ENCODE data around the gene TSPYL2.

Gene TSPYL2

DNA sequence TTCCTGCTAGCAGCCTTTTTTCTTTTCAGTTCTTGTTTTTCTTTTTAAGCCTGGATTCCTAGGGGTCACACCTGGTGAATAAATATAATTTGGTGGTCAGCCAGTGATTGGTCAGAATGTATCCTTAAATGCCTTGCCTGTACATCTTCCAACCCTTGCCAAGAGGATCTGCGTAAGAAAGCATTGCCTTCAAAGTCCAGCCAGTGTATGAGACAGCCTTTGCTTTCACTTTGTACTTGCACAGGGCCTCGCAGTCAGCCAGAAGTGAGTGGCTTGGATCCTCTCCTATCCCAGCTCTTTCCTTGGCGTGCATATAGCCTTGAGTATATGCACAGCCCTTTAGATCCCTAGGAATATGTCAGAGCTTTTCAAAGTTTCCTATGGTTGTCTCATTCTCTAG is 33.9 kb downstream of the TSPYL2 start:
- no peak overlapping the region for H3K27ac ChIP-seq
- no peak for DNase-seq (ENCODE audit: low read depth, low spot score)

GRCh38 chrX:53122013-53122412 is 39.8 kb downstream of the TSPYL2 start:
- DNase-seq (ENCODE audit: low read depth, low spot score) = no peak
- H3K27ac ChIP-seq = no peak overlapping the region

GRCh38 chrX:53125506-53125905 is 43.3 kb downstream of the TSPYL2 start:
- no peak overlapping the region for H3K27ac ChIP-seq
- no peak for DNase-seq (ENCODE audit: low read depth, low spot score)

GRCh38 chrX:53126377-53126776 is 44.2 kb downstream of the TSPYL2 start:
- no peak overlapping the region for H3K27ac ChIP-seq
- no peak for DNase-seq (ENCODE audit: low read depth, low spot score)

DNA sequence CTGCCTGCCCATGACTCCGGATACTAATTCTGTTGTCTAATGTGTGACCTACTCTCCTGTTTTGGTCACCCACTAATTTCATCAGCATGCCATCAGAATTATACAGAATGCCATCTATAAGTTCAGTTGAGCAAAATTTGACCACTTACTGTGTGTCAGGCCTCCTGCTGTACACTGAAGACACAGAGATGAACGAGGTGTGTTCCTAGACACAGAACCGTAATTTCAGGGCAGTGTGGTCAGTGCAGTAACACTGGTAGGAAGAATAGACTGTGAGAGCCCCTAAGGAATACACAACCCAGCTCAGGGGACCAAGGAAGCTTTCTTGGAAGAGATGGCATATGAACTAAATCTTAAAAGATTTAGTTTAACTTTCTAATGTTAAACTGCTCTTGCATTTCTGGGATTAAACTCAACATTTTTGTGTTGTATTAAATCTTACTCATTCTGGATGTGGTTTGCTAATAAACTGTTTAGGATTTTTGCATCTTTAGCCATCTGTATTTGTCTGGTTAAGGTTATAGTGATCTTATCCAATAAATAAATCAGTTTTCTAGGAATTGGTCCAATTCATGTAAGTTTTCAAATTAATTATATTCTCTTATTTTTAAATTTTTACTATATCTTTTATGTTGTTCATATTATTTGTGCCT is 46.1 kb downstream of the TSPYL2 start:
- H3K27ac ChIP-seq = no peak overlapping the region

DNA sequence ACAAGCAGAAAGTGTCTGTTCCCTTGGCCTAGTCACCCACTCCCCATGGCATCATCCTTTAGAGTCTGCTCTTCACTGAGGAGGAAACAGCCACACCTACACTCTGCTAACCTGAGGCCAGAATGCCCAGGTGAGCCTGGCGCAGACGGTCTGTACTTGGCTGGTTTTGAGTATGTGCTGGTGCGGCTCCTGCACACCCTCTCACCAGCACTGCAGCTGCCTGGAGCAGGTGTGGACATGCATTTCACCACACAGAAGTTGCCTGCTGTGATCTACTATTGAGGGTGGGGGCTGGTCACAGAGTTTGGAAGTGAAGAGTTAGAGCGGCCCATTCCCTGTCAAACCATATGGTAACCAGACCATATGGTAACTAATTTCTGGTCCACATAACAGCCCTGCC is 51.2 kb downstream of the TSPYL2 start:
- peak; percentile 43 for DNase-seq (ENCODE audit: low read depth, low spot score)
- peak overlapping the region; percentile 64 for H3K27ac ChIP-seq

More for the DNA sequence above, 46.1 kb downstream of the TSPYL2 start:
- no peak for DNase-seq (ENCODE audit: low read depth, low spot score)

DNA sequence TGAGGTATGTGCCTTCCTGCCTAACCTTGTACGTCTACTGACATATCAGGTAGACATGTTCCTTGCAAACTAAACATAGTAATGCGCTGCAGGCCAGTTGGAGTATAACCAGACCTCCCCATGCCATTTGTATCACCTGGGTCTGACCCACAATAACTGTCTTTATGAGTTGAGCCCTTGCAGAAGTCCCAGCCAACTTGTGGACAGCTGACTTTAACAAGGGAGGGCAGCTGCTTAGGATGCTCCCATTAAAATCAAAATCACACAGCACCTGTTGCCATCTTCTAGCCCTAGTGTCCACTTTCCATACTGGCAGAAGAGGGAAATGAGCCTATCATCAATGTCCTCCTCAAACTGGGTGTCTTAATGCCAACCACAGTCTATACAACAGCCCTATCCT is 53.4 kb downstream of the TSPYL2 start:
- DNase-seq (ENCODE audit: low read depth, low spot score) = no peak
- H3K27ac ChIP-seq = no peak overlapping the region

Measured in epithelial cell of prostate (primary cell).